Measurements from ENCODE around the gene PROM1.

GRCh38 chr4:15918484-15919129, 165.2 kb downstream of the PROM1 start:
- TF ChIP-seq POLR2A (IDR thresholded peaks at IDR 0.05) = no peak
- no peak for TF ChIP-seq POLR2AphosphoS5 (IDR thresholded peaks at IDR 0.05; ENCODE audit: insufficient read depth in 1 of 2, low read depth in 1 of 2)
- TF ChIP-seq CTCF (IDR thresholded peaks at IDR 0.05) = no peak
